PFSK-1 (cell line): ENCODE results near the gene SPG7.

Experiments
- FOXP2 ChIP-seq: optimal IDR thresholded peaks from 2 replicates; pipeline ENCODE3; 2011; ENCODE audit warnings: borderline replicate concordance, control low read depth, inconsistent platforms; ENCODE audit not compliant: insufficient read depth; ENCODE audit errors: extremely low read length, extremely low read depth
- POLR2AphosphoS5 ChIP-seq: IDR thresholded peaks from 2 replicates; pipeline ENCODE4 v1.6.1; 2012; ENCODE audit warnings: low read depth, mild to moderate bottlenecking, control low read depth, low read length, moderate library complexity
- TF ChIP-seq, protein P1 (sequence below), 2 experiments: IDR thresholded peaks; 2 replicates each; pipeline versions ENCODE4 v1.6.1 to v1.8.0; 2011 to 2012; ENCODE audit warnings: low read depth in 2 of 2, low read length in 2 of 2, control low read depth in 1 of 2, inconsistent platforms in 1 of 2, mild to moderate bottlenecking in 1 of 2, moderate library complexity in 1 of 2; ENCODE audit not compliant: insufficient read depth in 1 of 2

DNA sequence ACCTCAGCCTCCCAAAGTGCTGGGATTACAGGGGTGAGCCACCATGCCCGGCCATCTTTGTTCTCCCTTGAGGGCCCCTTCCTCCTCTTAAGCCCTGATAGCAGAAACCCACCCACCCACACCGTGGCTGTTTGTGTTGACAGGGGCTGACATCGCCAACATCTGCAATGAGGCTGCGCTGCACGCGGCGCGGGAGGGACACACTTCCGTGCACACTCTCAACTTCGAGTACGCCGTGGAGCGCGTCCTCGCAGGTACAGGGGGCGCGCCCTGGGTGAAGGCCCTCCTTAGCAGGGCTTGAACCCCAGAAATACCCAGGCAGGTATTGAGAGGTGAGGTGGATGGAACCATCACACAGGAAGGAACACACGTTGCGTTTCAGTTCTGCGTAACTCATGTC lies 39.7 kb downstream of the SPG7 start:
- no peak for TF ChIP-seq FOXP2
- TF ChIP-seq POLR2AphosphoS5 = no peak
- TF ChIP-seq, protein P1, sequence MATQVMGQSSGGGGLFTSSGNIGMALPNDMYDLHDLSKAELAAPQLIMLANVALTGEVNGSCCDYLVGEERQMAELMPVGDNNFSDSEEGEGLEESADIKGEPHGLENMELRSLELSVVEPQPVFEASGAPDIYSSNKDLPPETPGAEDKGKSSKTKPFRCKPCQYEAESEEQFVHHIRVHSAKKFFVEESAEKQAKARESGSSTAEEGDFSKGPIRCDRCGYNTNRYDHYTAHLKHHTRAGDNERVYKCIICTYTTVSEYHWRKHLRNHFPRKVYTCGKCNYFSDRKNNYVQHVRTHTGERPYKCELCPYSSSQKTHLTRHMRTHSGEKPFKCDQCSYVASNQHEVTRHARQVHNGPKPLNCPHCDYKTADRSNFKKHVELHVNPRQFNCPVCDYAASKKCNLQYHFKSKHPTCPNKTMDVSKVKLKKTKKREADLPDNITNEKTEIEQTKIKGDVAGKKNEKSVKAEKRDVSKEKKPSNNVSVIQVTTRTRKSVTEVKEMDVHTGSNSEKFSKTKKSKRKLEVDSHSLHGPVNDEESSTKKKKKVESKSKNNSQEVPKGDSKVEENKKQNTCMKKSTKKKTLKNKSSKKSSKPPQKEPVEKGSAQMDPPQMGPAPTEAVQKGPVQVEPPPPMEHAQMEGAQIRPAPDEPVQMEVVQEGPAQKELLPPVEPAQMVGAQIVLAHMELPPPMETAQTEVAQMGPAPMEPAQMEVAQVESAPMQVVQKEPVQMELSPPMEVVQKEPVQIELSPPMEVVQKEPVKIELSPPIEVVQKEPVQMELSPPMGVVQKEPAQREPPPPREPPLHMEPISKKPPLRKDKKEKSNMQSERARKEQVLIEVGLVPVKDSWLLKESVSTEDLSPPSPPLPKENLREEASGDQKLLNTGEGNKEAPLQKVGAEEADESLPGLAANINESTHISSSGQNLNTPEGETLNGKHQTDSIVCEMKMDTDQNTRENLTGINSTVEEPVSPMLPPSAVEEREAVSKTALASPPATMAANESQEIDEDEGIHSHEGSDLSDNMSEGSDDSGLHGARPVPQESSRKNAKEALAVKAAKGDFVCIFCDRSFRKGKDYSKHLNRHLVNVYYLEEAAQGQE (IDR thresholded peaks at IDR 0.05; ENCODE audit: insufficient read depth in 1 of 2, low read depth in 2 of 2, low read length in 2 of 2) = no peak
